ENCODE measurements around the gene SGTA.

GRCh38 chr19:2758601-2759313 lies 24.3 kb downstream of the SGTA start:
- no peak for TF ChIP-seq CTCF (IDR thresholded peaks at IDR 0.05; ENCODE audit: low read depth, low read length, missing input control)
- TF ChIP-seq RAD21 (IDR thresholded peaks at IDR 0.05), result no peak
